H1 (cell line): Measurements from ENCODE around the gene ZNF83. TPM values are rescaled to one million over a fixed set of nuclear protein-coding genes. Genes with fewer than 3 reads are reported as not detected.

Source experiments
- CTCF ChIA-PET: fragments of 300-600 bp; sonication (Branson Sonifier 250); formaldehyde crosslinking; loops from one replicate; lab custom pipeline; 2021; ENCODE audit not compliant: partially characterized antibody; lab: Charles Lee
- POLR2A ChIA-PET: fragments of 300-600 bp; sonication (Branson Sonifier 250); formaldehyde crosslinking; loops from one replicate; lab custom pipeline; 2021; ENCODE audit warnings: inconsistent platforms; ENCODE audit not compliant: partially characterized antibody; lab: Charles Lee
- DNase-seq, 2 experiments: peaks; one replicate each; pipeline versions ENCODE4 v3.0.0 to v3.0.0-alpha.2; 2010 to 2022; ENCODE audit warnings: low spot score in 2 of 2, low read depth in 1 of 2, mixed read lengths in 1 of 2
- FAIRE-seq: peaks from 2 replicates; lab custom pipeline; 2011; peaks lifted over from hg19 to GRCh38; lab: Jason Lieb, UNC
- H2AFZ ChIP-seq: 2 replicates; pipeline ENCODE4 v1.8.1; 2012; ENCODE audit warnings: low read length, inconsistent platforms
- H2AK5ac ChIP-seq: 2 replicates; pipeline ENCODE4 v1.6.1; 2013; ENCODE audit warnings: low read depth, low read length
- H2BK120ac ChIP-seq: replicated peaks from 2 replicates; pipeline ENCODE3; 2013; ENCODE audit warnings: low read depth, low read length, inconsistent platforms
- H2BK12ac ChIP-seq: 2 replicates; pipeline ENCODE4 v1.6.1; 2013; ENCODE audit warnings: low read depth, low read length
- H2BK15ac ChIP-seq: 2 replicates; pipeline ENCODE4 v1.6.1; 2013; ENCODE audit warnings: low read length
- H2BK20ac ChIP-seq: 2 replicates; pipeline ENCODE4 v1.6.1; 2013; ENCODE audit warnings: low read length
- H2BK5ac ChIP-seq: 2 replicates; pipeline ENCODE4 v1.6.1; 2013; ENCODE audit warnings: low read depth, low read length
- H3K14ac ChIP-seq: 2 replicates; pipeline ENCODE4 v1.6.1; 2013; ENCODE audit warnings: inconsistent platforms; ENCODE audit not compliant: insufficient read length
- H3K18ac ChIP-seq: 2 replicates; pipeline ENCODE4 v1.6.1; 2013; ENCODE audit warnings: low read length; ENCODE audit errors: extremely low read depth
- H3K23ac ChIP-seq: 2 replicates; pipeline ENCODE4 v1.6.1; 2013; ENCODE audit warnings: inconsistent platforms; ENCODE audit not compliant: insufficient read length
- H3K23me2 ChIP-seq: 2 replicates; pipeline ENCODE4 v1.6.1; 2013; ENCODE audit warnings: low read depth, low read length
- H3K27ac ChIP-seq: 2 replicates; pipeline ENCODE4 v1.6.1; 2011; ENCODE audit warnings: low read depth, low read length, inconsistent platforms
- H3K27me3 ChIP-seq, 4 experiments: replicated peaks in 1 of 4; 1 replicate in 1 of 4; 2 replicates in 3 of 4; pipeline versions ENCODE4 v1.6.1 to v1.8.1; 2011 to 2013; ENCODE audit warnings: low read length in 3 of 4, mild to moderate bottlenecking in 3 of 4, inconsistent platforms in 2 of 4, mixed read lengths in 2 of 4, moderate library complexity in 1 of 4; ENCODE audit not compliant: control insufficient read depth in 3 of 4, insufficient read depth in 3 of 4; ENCODE audit errors: extremely low read depth in 1 of 4
- H3K36me3 ChIP-seq, 4 experiments: 2 replicates each; pipeline versions ENCODE4 v1.6.1 to v1.8.1; 2011 to 2013; ENCODE audit warnings: mild to moderate bottlenecking in 4 of 4, low read length in 3 of 4, moderate library complexity in 2 of 4, control low read depth in 1 of 4, inconsistent platforms in 1 of 4; ENCODE audit not compliant: insufficient read depth in 4 of 4, control insufficient read depth in 2 of 4
- H3K4ac ChIP-seq: replicated peaks from 2 replicates; pipeline ENCODE3; 2013; ENCODE audit warnings: low read length, low read depth, mixed read lengths, inconsistent platforms; ENCODE audit not compliant: insufficient read length
- H3K4me1 ChIP-seq, 4 experiments: replicated peaks in 1 of 4; 1 replicate in 1 of 4; 2 replicates in 3 of 4; pipeline versions ENCODE4 v1.6.1 to v1.8.1; 2011 to 2013; ENCODE audit warnings: low read length in 3 of 4, inconsistent platforms in 2 of 4, mixed read lengths in 1 of 4; ENCODE audit not compliant: insufficient read depth in 4 of 4, control insufficient read depth in 3 of 4
- H3K4me2 ChIP-seq, 2 experiments: 2 replicates each; pipeline versions ENCODE4 v1.6.1 to v1.8.1; 2011 to 2013; ENCODE audit warnings: low read depth in 2 of 2, low read length in 2 of 2, control low read depth in 1 of 2, inconsistent platforms in 1 of 2, mild to moderate bottlenecking in 1 of 2; ENCODE audit not compliant: insufficient read depth in 1 of 2
- H3K4me3 ChIP-seq, 4 experiments: fragments of 200-600, 300-600 bp in 1 of 4; sonication (generic), shearing (Covaris generic), sonication (Bioruptor Twin) in 1 of 4; 2 replicates each; pipeline versions ENCODE4 v1.5.1 to v1.8.1; 2011 to 2016; ENCODE audit warnings: low read length in 4 of 4, low read depth in 3 of 4, control low read depth in 2 of 4, inconsistent platforms in 2 of 4, mild to moderate bottlenecking in 2 of 4, mixed read lengths in 1 of 4, moderate library complexity in 1 of 4; ENCODE audit not compliant: insufficient read depth in 2 of 4; ENCODE audit errors: extremely low read depth in 1 of 4
- H3K56ac ChIP-seq: replicated peaks from 2 replicates; pipeline ENCODE3; 2013; ENCODE audit warnings: low read depth, mild to moderate bottlenecking, mixed read lengths, low read length, inconsistent platforms; ENCODE audit not compliant: insufficient read length
- H3K79me1 ChIP-seq: 2 replicates; pipeline ENCODE4 v1.6.1; 2013; ENCODE audit warnings: low read depth, low read length, control low read depth
- H3K79me2 ChIP-seq, 2 experiments: 2 replicates each; pipeline versions ENCODE4 v1.6.1 to v1.8.1; 2012 to 2013; ENCODE audit warnings: low read length in 2 of 2, mild to moderate bottlenecking in 2 of 2, inconsistent platforms in 1 of 2; ENCODE audit not compliant: insufficient read depth in 2 of 2, control insufficient read depth in 1 of 2
- H3K9ac ChIP-seq, 4 experiments: replicated peaks in 1 of 4; 1 replicate in 1 of 4; 2 replicates in 3 of 4; pipeline versions ENCODE4 v1.6.1 to v1.8.1; 2011 to 2013; ENCODE audit warnings: low read depth in 3 of 4, low read length in 3 of 4, control low read depth in 2 of 4, mild to moderate bottlenecking in 2 of 4, moderate library complexity in 2 of 4, inconsistent platforms in 1 of 4; ENCODE audit errors: extremely low read depth in 1 of 4
- H3K9me3 ChIP-seq, 2 experiments: 2 replicates each; pipeline versions ENCODE4 v1.6.1 to v1.8.1; 2012 to 2013; ENCODE audit warnings: mild to moderate bottlenecking in 2 of 2, moderate library complexity in 2 of 2, control low read depth in 1 of 2, inconsistent platforms in 1 of 2, low read depth in 1 of 2, low read length in 1 of 2, mixed read lengths in 1 of 2; ENCODE audit not compliant: insufficient read depth in 2 of 2
- H4K20me1 ChIP-seq, 2 experiments: replicated peaks in 1 of 2; 2 replicates each; pipeline versions ENCODE3 to v1.8.1; 2011 to 2013; ENCODE audit warnings: inconsistent platforms in 2 of 2, low read length in 2 of 2, mild to moderate bottlenecking in 1 of 2; ENCODE audit not compliant: insufficient read depth in 2 of 2, control insufficient read depth in 1 of 2
- H4K5ac ChIP-seq: 2 replicates; pipeline ENCODE4 v1.6.1; 2013; ENCODE audit warnings: low read length, low read depth, mixed read lengths, inconsistent platforms; ENCODE audit not compliant: insufficient read length
- H4K8ac ChIP-seq: 2 replicates; pipeline ENCODE4 v1.8.0; 2013; ENCODE audit warnings: mild to moderate bottlenecking, moderate library complexity, low read length, inconsistent platforms; ENCODE audit not compliant: insufficient read depth; ENCODE audit errors: extremely low read depth
- H4K91ac ChIP-seq: replicated peaks from 2 replicates; pipeline ENCODE3; 2013; ENCODE audit warnings: low read length, mixed read lengths, inconsistent platforms; ENCODE audit not compliant: insufficient read length
- EZH2 ChIP-seq: fragments of 200-600 bp; sonication (generic); IDR thresholded peaks from 2 replicates; pipeline ENCODE4 v1.7.1; 2012; ENCODE audit warnings: low read depth, mild to moderate bottlenecking, moderate library complexity, low read length, inconsistent platforms; ENCODE audit not compliant: severe bottlenecking
- WGBS, 2 experiments: shearing (Covaris generic) in 1 of 2; methylation state at CpG; one replicate each; pipeline versions ENCODE4 v1.1.6 to v1.1.7; 2013 to 2015; ENCODE audit warnings: low lambda C conversion rate in 2 of 2, mixed read lengths in 2 of 2, inconsistent platforms in 1 of 2, low coverage in 1 of 2, missing lambda C conversion rate in 1 of 2; ENCODE audit not compliant: insufficient replicate concordance in 2 of 2, insufficient coverage in 1 of 2, insufficient read length in 1 of 2; ENCODE audit errors: extremely low coverage in 1 of 2, missing lambda C conversion rate in 1 of 2; 5-methylcytosine and 5-hydroxymethylcytosine counted together
- polyA plus RNA-seq, 7 experiments: library from polyadenylated mRNA; depleted of rRNA in 3 of 7; stranded (reverse) in 5 of 7; unstranded in 2 of 7; fragments of >200 nt in 5 of 7; fragments of 200-250 nt in 2 of 7; gene quantifications; 1 replicate in 5 of 7; 2 replicates in 1 of 7; 4 replicates in 1 of 7; pipeline versions ENCODE4 v1.2.1 to v1.2.3, GENCODE V29; 2011 to 2013; ENCODE audit warnings: missing spikeins in 2 of 7, mixed read lengths in 2 of 7
- total RNA-seq: library from RNA; stranded (reverse); fragmentation: NEBNext Ultra II Directional; extraction: Animal tissue kit (Norgen Biotek cat#: 25700); gene quantifications from 2 replicates; pipeline ENCODE4 v1.2.1, GENCODE V29; 2021

ZNF83 gene
- total and polyA plus RNA-seq, 2 of the 8 experiments (the other 6 are each of a cell fraction or from before 2014, with no cell fraction given) = 13.2 to 19.4 TPM

DNA sequence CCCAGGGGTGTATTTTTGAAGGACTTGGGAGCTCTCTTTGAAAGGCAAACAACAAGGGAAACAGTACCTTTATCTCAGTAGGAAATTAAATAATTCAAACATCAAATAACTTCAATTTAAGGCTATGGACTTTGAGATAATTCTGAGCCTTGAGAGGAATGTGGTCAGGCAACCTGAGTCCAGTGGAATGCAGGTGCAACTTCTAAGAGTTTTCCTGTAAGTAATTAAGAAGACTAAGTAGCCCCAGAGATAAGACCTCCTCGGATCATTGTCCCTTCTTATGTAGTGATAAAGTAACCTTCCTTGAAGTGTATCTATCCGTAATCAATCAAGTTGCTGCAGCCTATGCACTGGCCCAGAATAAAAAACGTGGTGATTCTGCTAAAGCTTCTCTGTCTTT lies 38.9 kb downstream of the ZNF83 start:
- Histone ChIP-seq H3K23ac (no peak overlapping the region), H3K4me2 (no peak overlapping the region), H3K36me3 (peaks cover 0 to 22% (median 15%) of the 10 kb centered on the region in 4 experiments; a peak in 6 of 8 replicates), H4K8ac (no peak overlapping the region), H3K4me3 (no peak overlapping the region), H3K79me1 (no peaks in the 10 kb centered on the region; the same call in 1 of the 2 replicates), H3K27ac (no peak overlapping the region), H3K14ac (no peak overlapping the region), H3K18ac (no peak overlapping the region), H2BK12ac (no peak overlapping the region), H3K4ac (no peak overlapping the region), H2AK5ac (no peak overlapping the region), H3K56ac (no peak overlapping the region), H4K91ac (no peak overlapping the region), H2BK15ac (no peak overlapping the region), H3K9me3 (peaks cover 2 to 3% of the 10 kb centered on the region in 2 experiments; a peak in 1 of 4 replicates), H3K79me2 (no peaks in the 10 kb centered on the region), H2AFZ (no peak overlapping the region), H4K20me1 (no peaks in the 10 kb centered on the region), H3K4me1 (no peaks in the 10 kb centered on the region; a peak in 3 of 7 replicates), H4K5ac (no peak overlapping the region), H3K9ac (no peak overlapping the region), H3K23me2 (peaks cover 10% of the 10 kb centered on the region), H2BK120ac (no peak overlapping the region), H3K27me3 (peaks cover 0 to 3% (median under 1%) of the 10 kb centered on the region in 4 experiments; a peak in 3 of 7 replicates), H2BK20ac (no peak overlapping the region), H2BK5ac (no peak overlapping the region)
- ChIA-PET POLR2A (interaction anchor here (0.6 to 1.8 kb wide), 2 partner anchors 27 to 367 kb away, joined by 3 to 4 read pairs; no protein-coding TSS in a partner anchor), CTCF (interaction anchor here (0.5 to 2.3 kb wide), 8 partner anchors 9 to 476 kb away, joined by 3 to 10 read pairs (median 4); no protein-coding TSS in a partner anchor)
- FAIRE-seq (no peak), DNase-seq (no peak)
- WGBS, 2 experiments = 86% methylated on average over 3 of the region's 3 CpGs; no CpG with 5 or more reads in 1 of the 2 experiments
- no peak for TF ChIP-seq EZH2
